HG03460 (cell line): Measurements from ENCODE around the gene KRT20.

ENCODE experiments used
- ATAC-seq: cut with Tn5 transposase; IDR thresholded peaks from one replicate; pipeline ENCODE4 v1.9.1; 2021; ENCODE audit not compliant: unreplicated experiment

The KRT20 gene

DNA sequence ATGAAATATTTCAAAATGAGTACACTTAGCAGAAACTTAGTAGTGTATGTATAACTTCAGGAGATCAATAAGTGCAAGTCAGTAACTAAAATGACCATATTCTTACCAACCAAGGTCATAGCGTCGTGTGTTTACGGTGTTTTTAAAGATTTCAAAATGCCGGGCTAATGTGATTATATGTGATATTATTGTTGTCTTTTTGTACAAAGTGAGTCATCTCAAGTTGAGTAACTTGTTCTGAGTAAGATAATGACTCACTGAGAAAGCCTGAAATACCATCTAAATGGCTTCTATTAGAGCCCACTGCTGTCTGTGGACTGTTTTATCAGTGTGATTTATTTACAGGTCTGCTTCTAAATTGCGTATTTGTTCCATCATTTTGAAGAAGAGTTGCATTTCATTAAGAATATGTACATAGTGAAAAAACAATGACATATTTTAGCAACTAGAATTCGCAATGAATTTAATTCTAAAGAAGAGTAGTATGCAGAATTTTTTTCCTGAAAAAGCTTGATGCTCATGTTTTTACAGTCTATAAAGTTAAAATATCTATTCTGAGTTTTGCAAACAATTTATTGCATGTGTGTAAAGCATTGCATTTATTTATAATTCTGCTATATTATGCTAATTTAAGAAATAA lies 30.7 kb downstream of the KRT20 start:
- no peak for ATAC-seq

DNA sequence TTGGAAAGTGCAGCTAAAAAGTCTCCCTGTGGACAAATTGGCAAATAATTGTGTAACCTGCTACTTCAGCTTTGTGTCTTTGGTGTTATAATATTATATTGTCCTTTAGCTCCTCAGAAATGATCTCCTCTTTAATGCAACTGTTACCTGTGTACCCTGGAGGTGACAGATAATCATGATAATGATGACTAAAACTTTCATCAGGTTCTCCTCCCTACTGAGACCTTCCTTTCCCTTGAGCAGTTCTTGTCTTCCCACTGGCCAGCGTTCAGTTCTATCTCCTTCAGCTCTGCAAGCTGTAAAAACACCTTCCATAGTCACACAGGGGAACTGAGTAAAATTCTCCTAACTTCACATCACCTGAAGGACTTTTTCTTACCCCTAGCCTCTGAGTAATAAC lies 32.7 kb downstream of the KRT20 start:
- ATAC-seq: no peak

DNA sequence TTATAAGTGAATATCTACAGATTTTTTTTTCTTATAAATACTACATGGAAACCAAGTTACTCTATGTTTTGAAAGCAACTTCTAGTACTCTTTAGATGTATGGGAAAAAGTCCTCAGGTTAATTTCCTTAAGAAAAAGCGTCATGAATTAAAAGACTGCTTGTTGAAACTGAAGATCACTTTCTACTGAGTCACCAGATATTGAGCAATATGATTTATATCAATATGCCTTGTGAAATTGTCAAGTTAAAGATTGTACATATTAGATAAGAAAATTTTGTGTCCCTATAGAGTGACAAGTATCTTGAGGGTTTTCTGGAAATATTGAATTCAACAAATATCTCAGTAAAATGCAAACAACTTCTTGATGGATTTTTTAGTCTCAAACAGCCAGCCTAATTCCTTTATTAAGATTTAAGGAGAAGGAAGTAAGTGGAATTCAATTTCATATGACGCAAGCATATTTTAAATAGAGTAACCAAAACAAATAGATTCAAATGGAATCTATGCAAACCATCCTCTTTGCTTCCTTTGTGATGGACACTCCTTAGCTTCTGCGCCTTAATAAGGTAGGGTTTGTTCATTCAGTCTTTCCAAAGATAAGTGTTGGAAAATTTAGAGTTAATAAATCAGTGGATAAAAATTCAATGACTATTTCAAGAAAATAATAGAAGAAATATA lies 34.6 kb downstream of the KRT20 start:
- ATAC-seq: no peak

DNA sequence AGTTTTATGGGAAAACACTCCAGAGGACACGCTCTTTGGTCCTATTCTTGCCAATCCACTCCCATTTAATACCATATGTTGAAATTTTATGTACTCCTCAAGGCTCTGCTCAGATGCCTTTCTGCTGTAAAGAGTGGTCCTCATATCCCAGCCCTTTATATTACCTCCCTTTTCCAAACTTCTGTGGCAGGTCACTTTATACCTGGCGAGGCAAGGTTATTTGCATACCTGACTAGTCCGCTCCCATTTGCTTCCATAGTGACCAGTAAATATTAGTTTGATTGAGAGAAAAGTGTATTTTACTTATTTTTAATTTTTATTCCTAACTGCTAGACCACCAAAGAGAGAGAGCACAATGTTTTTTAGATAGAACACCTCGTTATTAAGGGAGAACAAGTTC lies 35.3 kb downstream of the KRT20 start:
- no peak for ATAC-seq

DNA sequence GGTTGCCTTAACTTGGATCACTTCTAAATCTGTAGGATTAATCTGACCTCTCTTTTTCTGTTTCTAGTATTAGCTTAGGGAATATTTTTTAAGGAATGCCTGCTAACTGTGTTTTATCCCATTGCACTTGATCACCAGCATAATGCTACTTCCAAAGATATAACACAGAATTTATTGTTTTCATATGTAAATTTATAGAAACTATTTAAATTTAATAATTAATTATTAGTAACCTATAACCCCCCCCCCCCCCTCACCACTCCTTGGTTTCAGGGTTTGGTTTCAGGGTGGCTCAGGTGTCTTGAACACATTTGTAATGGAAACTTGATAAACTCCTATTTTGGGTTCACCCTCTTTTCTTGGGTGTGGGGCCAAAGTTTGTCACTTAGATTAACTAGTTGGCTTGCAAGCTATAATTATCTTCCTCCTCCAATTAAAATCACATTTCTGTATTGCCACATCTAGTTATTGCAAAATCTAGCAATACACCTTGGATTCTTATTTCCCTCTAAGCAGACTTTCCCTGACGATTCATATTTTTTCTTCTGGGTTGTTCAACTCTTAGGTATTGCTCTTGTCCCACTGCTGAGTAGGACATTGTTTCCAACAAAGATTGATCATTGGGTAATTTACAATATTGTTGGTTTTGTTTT lies 36.3 kb downstream of the KRT20 start:
- no peak for ATAC-seq

DNA sequence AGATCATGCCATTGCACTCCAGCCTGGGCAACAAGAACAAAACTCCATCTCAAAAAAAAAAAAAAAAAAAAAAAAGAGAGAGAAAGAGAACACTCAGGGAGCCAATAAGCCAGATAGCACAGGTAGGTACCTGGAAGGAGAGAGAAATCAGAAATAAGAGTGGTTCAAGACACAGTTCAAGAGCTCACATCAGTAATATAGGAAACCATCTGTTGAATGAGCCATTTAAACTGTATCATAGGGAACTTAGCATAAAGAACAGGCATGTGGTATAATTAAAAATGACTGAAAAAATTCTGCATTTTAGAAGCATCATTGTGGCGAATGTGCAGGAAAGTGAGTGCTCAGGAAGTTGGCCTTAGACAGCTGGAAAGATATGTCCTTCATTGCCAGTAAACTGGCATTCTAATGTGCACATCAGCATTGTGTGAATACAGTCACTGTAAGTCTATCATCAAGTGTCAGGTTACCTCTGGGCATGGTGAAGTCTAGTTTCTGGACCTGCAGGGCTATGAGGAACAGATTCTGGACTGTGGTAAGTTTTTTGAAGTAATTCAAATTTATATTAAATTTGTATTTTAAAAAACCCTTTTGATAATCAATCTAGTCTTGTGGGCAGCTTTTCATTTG lies 38.4 kb downstream of the KRT20 start:
- no peak for ATAC-seq

DNA sequence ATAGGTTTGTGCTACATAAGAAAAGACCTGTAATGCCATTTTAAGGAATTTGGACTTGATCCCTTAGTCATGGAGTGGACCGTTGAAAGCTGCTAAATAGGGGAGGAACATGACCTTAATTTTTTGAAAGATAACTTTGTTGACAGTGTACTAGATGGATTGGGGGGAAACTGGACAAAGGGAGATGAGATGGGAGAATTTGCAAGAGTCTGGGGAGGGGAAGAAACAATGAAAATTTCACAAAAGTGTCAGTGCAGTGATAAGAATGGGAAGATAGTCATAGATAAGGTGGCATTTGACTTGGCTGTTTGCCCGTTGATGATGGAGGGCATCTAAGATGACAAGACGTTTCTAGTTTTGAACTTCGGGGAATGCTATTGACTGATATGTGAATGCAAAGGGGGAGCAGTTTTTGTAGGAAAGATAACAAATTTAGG lies 40.4 kb downstream of the KRT20 start:
- ATAC-seq: no peak

DNA sequence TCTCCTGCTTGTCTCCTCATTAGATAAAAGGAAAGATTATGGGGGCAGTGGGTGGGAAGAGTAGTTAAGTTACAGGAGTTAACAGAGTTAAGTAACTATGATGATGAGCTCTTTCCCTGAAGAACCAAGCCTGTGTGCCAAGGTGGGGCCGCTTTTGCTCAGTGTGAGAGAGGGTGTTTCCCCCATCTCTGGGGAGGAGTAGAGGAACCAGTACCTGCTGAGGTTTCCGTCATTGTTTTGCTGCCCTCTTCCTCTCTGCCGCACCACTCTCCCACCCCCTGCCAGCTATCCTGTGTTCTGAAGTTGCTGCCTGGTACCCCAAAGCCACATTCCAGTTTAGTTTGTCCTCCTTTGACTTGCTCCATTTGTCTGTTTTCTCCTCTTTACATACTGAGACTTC lies 41.8 kb downstream of the KRT20 start:
- ATAC-seq: no peak

DNA sequence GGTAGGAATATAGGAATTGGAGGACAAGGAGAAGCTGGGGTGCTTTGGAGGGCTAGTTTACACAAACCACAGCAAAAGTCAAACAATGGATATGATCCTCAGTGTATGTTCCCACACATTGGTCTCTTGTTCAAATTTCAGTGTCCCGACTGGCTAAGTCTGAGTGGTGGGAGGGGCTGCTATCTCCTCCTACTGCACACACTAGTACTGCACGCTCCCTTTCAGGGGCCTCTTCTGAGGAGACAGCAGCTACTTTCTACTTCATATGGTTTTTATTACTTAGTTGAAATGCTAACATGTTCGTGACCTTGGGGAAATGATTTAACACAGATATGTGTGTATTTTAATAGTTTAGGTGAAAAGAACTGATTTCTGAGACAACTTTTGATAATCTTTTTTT lies 43.8 kb downstream of the KRT20 start:
- ATAC-seq: no peak

DNA sequence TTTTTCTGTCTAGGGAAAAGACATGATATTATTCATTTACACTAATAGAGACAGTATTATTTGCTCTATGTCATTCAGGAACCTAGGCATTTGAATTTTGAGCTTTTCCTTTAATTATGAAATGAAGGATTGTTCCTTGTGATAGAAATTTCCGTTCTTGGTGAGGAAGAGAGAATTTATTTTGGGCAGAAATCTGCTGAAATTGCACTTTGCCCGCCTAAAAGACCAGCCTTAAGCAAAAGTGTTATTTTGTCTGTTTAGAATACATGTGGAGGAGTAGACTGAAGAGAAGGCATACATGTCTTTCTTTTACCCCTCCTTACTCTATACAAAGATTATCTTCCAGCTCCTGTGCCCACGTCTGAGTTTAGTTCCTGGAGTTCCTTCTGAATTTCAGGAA lies 45.8 kb downstream of the KRT20 start:
- ATAC-seq: no peak

DNA sequence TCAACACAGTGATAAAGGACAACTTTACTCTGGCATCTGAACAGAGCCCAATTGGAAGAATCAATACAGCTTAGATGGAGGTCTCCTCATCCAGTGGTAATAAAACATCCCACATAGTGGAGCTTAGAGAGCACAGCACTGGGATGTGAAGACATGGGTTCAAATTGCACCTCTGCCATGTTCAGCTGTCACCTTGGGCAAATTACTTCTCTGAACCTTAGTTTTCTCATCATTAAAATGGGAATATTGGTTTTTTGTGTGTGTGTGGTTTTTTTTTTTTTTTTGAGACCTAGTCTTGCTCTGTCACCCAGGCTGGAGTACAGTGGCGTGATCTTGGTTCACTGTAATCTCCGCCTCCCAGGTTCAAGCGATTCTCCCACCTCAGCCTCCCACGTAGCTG lies 49.0 kb downstream of the KRT20 start:
- ATAC-seq: no peak

DNA sequence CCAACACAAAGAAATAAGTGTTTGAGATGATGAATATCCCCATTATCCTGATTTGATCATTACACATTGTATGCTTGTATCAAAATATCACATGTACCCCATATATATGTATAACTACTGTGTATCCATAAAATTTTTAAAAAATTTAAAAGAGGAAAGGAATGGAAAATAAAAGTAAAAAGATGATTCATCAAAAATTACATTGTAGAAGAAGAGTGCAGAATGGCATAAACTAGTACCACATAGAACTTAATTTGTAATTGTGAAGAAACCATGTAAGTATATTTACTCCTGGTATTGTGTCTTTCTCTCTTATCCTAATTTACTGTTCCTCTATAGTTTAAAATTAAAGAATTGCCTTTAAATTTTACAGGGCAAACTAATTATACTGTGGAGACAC lies 51.2 kb downstream of the KRT20 start:
- ATAC-seq: no peak

DNA sequence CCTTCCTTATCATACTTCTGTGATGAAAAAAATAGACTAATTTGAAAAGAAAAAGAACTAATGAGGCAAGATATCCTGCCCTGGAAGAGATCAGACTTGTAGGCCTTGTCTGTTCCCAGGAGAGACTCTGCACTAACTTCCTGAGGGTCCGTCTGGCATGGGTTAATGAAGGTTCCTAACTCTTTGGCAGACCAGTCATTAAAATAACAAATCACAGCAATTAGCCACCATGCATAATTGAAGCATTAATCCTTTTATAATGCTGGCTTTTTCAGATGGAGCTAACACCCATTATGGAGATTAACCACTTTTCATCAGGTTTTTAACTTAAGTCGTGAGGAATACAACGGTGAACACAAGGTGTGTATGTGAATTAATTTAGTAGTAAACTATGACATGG lies 52.2 kb downstream of the KRT20 start:
- no peak for ATAC-seq

DNA sequence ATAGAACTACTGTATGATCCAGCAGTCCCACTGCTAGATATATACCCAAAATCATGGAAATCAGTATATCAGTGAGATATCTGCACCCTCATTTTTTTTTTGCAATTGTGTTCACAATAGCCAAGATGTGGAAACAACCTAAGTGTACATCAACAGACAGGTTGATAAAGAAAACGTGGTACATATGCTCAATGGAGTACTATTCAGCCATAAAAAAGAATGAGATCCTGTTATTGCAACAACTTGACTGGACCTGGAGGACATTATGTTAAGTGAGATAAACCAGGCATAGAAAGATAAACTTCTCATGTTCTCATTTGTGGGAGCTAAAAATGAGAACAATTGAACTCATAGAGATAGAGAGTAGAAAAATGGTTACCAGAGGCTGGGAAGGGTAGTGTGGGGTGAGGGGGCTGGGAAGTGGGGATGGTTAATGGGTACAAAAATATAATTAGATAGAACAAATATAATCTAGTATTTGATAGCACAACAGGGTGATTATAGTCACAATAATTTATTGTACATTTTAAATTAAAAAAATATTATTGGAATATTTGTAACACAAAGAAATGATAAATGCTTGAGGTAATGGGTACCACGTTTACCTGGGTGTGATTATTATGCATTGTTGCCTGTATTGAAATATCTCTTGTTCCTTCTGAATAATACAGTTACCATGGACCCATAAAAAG lies 54.8 kb downstream of the KRT20 start:
- no peak for ATAC-seq

DNA sequence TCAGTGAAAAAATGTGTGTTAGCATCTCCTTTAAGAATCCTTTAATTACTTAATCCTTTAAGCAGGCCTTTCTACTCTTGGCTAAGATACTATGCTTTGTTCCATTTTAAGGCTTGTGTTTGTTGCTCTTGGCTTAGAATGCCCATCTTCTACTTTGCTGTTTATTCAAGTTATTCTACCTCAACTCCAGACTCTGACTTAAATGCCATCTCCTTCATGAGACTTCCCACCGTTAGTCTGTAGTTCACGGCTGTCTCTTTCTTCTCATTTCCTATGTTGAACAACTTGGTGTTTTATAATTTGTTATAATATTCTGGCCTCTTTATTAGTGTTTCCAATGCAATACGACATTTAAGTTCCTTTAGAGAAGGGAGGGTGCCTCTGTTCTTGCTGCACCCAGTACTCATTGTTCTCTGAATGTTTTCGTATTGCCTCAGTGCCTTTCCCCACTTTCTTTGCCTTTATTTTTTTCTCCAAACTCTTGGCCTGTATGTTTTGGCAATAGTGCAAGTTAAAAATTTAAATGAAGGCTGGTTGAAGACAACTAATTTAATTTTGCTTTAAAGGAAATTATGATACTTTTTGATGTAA lies 56.5 kb downstream of the KRT20 start:
- ATAC-seq: no peak

DNA sequence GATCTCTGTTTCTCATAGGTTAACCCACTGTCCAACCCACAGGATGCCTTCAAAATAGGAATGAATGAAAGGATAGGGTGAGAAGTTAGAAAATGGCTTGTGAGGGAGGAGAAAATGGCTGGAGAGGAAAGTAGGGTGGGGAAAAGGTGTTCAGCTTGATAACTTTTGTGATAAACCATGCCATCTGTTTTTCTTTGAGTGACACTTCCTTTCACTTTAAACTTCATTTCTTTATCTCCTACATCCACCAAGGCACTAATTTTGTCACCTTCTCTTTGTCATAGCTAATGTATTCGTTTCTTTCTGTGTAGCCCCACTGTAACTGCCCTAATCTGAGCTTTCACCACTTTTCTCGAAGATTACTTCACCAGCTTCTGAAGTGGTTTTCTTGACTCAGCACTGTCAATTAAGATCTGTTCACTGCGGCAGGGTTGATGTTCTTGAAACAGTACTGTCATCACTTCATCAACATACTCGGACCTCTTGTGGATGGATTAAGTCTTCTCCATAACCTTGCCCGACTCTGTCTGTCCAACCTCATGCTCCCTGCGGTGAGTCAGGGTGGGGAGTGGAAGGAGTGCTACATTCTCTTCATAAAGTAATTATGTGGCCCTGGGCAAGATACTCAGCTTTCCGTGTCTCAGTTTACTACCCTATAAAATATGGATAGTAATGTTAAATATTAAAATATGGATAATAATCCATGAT lies 57.1 kb downstream of the KRT20 start:
- no peak for ATAC-seq
